SIG-M5 treated with dmso at 0.1 percent for 504 hours (cell line): ENCODE results near the gene TMEM178B.

ENCODE experiments used
- DNase-seq: peaks from one replicate; lab custom pipeline; 2025; ENCODE audit not compliant: unreplicated experiment; lab: John Stamatoyannopoulos, UW

The TMEM178B gene

DNA sequence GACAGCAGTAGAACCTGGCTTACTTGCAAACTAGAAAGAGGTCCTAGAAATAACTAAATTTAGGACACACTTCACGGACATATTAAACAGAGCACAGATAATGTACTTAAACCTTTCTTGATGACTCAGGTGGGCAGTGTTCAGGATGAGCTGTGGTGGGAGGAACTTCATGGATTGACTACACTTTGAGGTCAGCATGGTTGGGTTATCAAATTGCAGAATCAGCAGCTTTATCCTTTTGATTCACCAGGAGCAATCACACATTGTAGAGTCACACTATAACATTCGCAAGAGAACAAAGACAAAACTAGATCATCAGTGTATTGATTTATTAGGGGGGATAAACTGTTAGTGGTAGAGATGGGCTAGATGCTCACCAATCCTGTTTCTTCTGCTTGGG is 438.7 kb downstream of the TMEM178B start:
- no peak for DNase-seq

GRCh38 chr7:141513720-141514119 is 439.9 kb downstream of the TMEM178B start:
- no peak for DNase-seq

- DNase-seq = no peak
These were observed 442.1 kb downstream of the TMEM178B start for GRCh38 chr7:141515941-141516340.

GRCh38 chr7:141519623-141520022 is 445.8 kb downstream of the TMEM178B start:
- no peak for DNase-seq

DNA sequence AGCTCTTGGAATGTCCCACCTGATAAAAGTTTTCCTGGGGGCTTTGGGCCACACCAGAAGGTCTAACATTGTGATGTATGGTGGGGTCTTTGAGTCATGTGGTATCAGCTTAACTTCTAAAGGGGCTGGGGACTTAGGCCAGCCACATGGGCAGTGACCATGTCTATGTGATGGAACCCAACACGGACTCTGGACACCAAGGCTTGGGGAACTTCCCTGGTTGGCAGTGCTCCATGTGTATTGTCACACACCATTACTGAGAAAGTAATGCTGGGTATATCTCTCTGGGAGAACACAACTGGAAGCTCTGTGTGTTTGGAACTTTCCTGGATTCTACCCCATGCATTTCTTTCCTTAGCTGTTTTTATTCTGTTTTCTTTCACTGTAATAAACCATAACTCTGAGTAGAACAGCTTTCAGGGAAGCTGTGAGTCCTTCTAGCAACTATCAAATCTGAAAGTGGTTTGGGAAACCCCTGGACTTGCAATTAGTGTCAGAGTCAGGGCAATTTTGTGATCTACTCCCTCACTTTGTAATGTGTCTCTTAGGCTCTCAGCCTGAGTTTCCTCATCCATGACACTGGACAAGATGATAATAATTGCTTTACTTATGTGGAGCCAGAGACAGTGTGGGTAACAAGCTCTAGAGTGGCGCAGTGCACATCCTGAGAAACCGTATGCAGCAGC is 448.9 kb downstream of the TMEM178B start:
- no peak for DNase-seq

DNA sequence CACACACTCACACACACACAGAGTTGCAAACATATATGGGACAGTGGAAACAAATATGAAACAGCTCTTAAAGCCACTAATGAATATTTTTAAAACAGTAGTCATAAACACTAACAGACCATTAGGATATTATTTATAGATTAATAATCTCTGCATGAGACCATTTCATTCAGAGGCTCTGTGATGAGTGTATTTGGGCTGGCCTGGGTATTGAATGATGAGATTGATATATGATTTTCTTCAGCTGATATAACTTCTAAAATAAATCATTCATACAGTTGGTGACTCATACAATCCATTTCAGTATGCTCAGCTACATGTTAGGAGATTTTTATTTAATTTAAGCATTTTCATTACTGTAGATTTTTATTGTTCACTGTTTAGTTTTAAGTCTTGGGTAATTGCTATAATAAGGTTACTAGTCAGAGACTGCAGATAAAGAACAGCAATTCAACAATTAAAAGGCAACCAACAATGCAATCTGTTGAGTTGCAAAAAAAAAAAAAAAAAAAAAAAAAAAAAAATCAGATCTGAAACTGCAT is 452.2 kb downstream of the TMEM178B start:
- no peak for DNase-seq

DNA sequence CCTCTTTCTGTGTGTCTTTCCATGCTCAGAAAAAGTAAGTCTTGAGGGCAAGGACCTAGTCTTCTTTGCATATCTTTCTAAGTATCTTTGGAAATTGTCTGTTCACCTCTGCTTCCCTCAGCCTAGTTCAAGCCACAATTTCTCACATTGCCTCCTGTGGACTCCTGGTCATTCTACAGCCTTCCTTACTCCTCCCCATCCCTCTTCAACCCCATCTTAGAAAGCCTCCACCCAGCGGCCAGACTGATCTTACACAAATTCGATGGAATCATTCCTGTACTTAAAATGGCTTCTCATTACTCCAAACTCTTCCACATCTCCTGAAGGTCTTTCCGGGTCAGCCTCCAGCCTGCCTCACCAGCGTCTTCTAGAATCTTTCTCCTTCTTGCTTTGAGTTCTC is 453.2 kb downstream of the TMEM178B start:
- no peak for DNase-seq

GRCh38 chr7:141528399-141528798 is 454.5 kb downstream of the TMEM178B start:
- no peak for DNase-seq
